Measurements from ENCODE around the gene EHMT1. TPM values are rescaled to one million over a fixed set of nuclear protein-coding genes. Genes with fewer than 3 reads are reported as not detected.

The EHMT1 gene
- total and polyA plus RNA-seq, 2 of the 13 experiments (the other 11 are each of a cell fraction or from before 2014, with no cell fraction given), result 23.0 to 27.1 TPM

DNA sequence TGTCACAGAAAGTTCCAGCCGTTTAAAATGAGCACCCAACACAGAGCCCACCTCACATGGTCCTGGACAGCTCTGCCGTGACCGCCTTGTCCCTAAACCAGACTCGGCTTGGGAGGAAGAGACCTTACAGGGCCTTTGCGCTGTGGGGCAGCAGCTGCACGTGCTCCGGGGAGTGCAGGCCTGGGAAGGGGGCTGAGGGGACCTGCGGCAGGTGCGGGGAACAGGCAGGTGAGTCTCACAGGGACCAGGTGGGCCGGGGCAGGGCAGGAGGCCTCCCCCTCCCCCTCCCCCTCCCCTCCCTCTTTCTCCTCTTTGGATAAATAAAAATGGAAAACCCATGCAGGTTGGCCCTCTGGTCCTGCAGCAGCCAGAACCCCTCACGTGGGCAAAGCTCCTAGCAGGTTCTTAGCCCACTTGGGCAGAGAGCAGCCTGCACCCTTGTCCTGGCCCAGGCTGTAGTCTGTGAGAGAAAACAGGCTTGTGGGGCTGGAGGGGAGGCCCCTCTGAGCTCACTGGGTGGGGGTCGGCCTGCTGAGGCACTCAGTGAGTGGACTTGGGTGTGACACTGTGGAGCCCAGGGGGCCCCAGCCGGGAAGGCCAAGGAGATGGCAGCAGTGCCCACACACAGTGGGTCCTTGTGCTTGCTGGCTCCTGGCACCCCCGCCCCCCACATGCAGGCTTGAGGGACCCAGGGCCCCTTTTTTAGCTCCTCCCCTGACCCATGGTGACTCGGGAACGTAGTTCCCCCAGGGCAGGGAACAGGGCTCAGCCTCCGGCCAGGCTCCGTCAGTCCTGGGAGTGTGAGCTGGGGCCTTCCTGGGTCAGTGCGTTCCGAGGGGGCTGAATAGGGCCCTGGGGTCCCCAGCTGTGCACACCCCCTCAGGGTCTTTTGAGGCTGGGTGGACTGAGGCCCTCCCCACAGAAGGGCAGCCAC lies 218.8 kb downstream of the EHMT1 start:
- DNase-seq (ENCODE audit: low spot score) (no peak), FAIRE-seq (no peak), ATAC-seq (no peak; the same call in 2 of the 3 replicates)
- Histone ChIP-seq H2AFZ (ENCODE audit: low read length) (no peak overlapping the region), H3K4me3 (replicated peaks in 1 of 3; ENCODE audit: insufficient read depth in 1 of 3, low read depth in 2 of 3, low read length in 3 of 3) (no peak overlapping the region), H3K36me3 (replicated peaks in 1 of 2; ENCODE audit: control insufficient read depth in 1 of 2, insufficient read depth in 2 of 2, low read length in 2 of 2) (peaks cover 4 to 31% of the 10 kb centered on the region in 2 experiments; a peak in 3 of 5 replicates), H4K20me1 (ENCODE audit: insufficient read depth, low read length) (no peaks in the 10 kb centered on the region), H3K27me3 (ENCODE audit: control insufficient read depth in 1 of 2, insufficient read depth in 2 of 2, low read length in 2 of 2) (no peaks in the 10 kb centered on the region), H3K4me1 (ENCODE audit: insufficient read depth, low read length) (no peaks in the 10 kb centered on the region), H3K9me3 (ENCODE audit: low read length) (no peaks in the 10 kb centered on the region), H3K9ac (ENCODE audit: insufficient read depth, low read depth, low read length) (no peak overlapping the region), H3K79me2 (ENCODE audit: insufficient read depth, low read length) (no peaks in the 10 kb centered on the region), H3K27ac (ENCODE audit: extremely low read length, insufficient read depth, low read length) (no peak overlapping the region), H3K4me2 (ENCODE audit: low read depth, low read length) (no peak overlapping the region)
- TF ChIP-seq AGO2 (optimal IDR thresholded peaks at IDR 0.05; ENCODE audit: low read depth, low read length) (peak; percentile 58), TBL1XR1 (IDR thresholded peaks at IDR 0.05; ENCODE audit: borderline replicate concordance, low read length, partially characterized antibody) (no peak), GMEB2 (CRISPR knock-in tag; IDR thresholded peaks at IDR 0.05; ENCODE audit: low read depth) (no peak), ZNF510 (CRISPR knock-in tag; IDR thresholded peaks at IDR 0.05; ENCODE audit: low read depth) (no peak), GATA4 (IDR thresholded peaks at IDR 0.05; ENCODE audit: borderline replicate concordance, low read depth) (no peak)
- POLR2A ChIA-PET, result no interaction called here
- intact Hi-C loops (cut with micrococcal nuclease; ENCODE audit: unreplicated experiment) (no loop called here), in situ Hi-C loops (cut with HindIII; ENCODE audit: extremely low pct_ligation_motif_present, low pct_unique_long_range_greater_than_20kb) (no loop called here)
- CTCF ChIA-PET (ENCODE audit: low intra/inter-chr PET ratio, low total read pairs), result no interaction called here
- BruUV-seq (replicated peaks), result no TSS peak
- 96% methylated on average over 7 of the region's 20 CpGs for WGBS (ENCODE audit: low lambda C conversion rate)

GRCh38 chr9:137838576-137838975 lies 219.8 kb downstream of the EHMT1 start:
- FAIRE-seq (no peak), ATAC-seq (no peak), DNase-seq (ENCODE audit: low spot score) (no peak)
- CTCF ChIA-PET (ENCODE audit: low intra/inter-chr PET ratio, low total read pairs), result no interaction called here
- H4K20me1 ChIP-seq (ENCODE audit: insufficient read depth, low read length), result no peaks in the 10 kb centered on the region
- H2AFZ ChIP-seq (ENCODE audit: low read length), result no peak overlapping the region
- H3K27me3 ChIP-seq (ENCODE audit: control insufficient read depth in 1 of 2, insufficient read depth in 2 of 2, low read length in 2 of 2), result no peaks in the 10 kb centered on the region
- intact Hi-C loops (cut with micrococcal nuclease; ENCODE audit: unreplicated experiment), result no loop called here
- peaks cover 4 to 22% of the 10 kb centered on the region in 2 experiments; a peak in 3 of 5 replicates for H3K36me3 ChIP-seq (replicated peaks in 1 of 2; ENCODE audit: control insufficient read depth in 1 of 2, insufficient read depth in 2 of 2, low read length in 2 of 2)
- no TSS peak for BruUV-seq (replicated peaks)
- POLR2A ChIA-PET, result no interaction called here
- no peak overlapping the region for H3K4me3 ChIP-seq (replicated peaks in 1 of 3; ENCODE audit: insufficient read depth in 1 of 3, low read depth in 2 of 3, low read length in 3 of 3)
- no peak overlapping the region for H3K27ac ChIP-seq (ENCODE audit: extremely low read length, insufficient read depth, low read length)
- in situ Hi-C loops (cut with HindIII; ENCODE audit: extremely low pct_ligation_motif_present, low pct_unique_long_range_greater_than_20kb), result no loop called here
- H3K9me3 ChIP-seq (ENCODE audit: low read length), result no peaks in the 10 kb centered on the region
- H3K9ac ChIP-seq (ENCODE audit: insufficient read depth, low read depth, low read length), result no peak overlapping the region
- H3K4me2 ChIP-seq (ENCODE audit: low read depth, low read length), result no peak overlapping the region
- no peaks in the 10 kb centered on the region for H3K4me1 ChIP-seq (ENCODE audit: insufficient read depth, low read length)
- H3K79me2 ChIP-seq (ENCODE audit: insufficient read depth, low read length), result no peaks in the 10 kb centered on the region
- whole genome bisulfite sequencing (ENCODE audit: low lambda C conversion rate), result 92% methylated on average over 10 of the region's 10 CpGs
- TF ChIP-seq ZNF614 (CRISPR knock-in tag; IDR thresholded peaks at IDR 0.05; ENCODE audit: borderline replicate concordance) (no peak), TCF12 (IDR thresholded peaks at IDR 0.05) (no peak), TCF12 (CRISPR knock-in tag; IDR thresholded peaks at IDR 0.05) (no peak), ZBTB10 (CRISPR knock-in tag; IDR thresholded peaks at IDR 0.05; ENCODE audit: borderline replicate concordance) (no peak), ZNF768 (CRISPR knock-in tag; IDR thresholded peaks at IDR 0.05) (no peak), ADNP (CRISPR knock-in tag; IDR thresholded peaks at IDR 0.05) (no peak)
- TF ChIP-seq, protein P1, sequence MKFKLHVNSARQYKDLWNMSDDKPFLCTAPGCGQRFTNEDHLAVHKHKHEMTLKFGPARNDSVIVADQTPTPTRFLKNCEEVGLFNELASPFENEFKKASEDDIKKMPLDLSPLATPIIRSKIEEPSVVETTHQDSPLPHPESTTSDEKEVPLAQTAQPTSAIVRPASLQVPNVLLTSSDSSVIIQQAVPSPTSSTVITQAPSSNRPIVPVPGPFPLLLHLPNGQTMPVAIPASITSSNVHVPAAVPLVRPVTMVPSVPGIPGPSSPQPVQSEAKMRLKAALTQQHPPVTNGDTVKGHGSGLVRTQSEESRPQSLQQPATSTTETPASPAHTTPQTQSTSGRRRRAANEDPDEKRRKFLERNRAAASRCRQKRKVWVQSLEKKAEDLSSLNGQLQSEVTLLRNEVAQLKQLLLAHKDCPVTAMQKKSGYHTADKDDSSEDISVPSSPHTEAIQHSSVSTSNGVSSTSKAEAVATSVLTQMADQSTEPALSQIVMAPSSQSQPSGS (CRISPR knock-in tag; IDR thresholded peaks at IDR 0.05), result no peak

All from HepG2 (cell line).